Sigmoid colon (tissue), 7 donors: ENCODE results near the gene FBXO45. TPM values are rescaled to one million over a fixed set of nuclear protein-coding genes. Genes with fewer than 3 reads are reported as not detected.

Experiments
- DNase-seq: peaks from one replicate; pipeline ENCODE4 v3.0.0-alpha.2; 2019
- H3K27ac ChIP-seq, 4 donors: fragments of 200-600 bp; sonication (generic); one replicate each; pipeline ENCODE4 v1.5.1; 2016 to 2019; ENCODE audit warnings: mild to moderate bottlenecking in 1 of 4
- H3K27me3 ChIP-seq, 3 donors: fragments of 200-600 bp; sonication (generic); one replicate each; pipeline ENCODE4 v1.5.1; 2019; ENCODE audit warnings: mild to moderate bottlenecking in 1 of 3
- H3K36me3 ChIP-seq, 4 donors: fragments of 200-600 bp; sonication (generic); one replicate each; pipeline ENCODE4 v1.5.1; 2016 to 2019
- H3K4me1 ChIP-seq, 4 donors: fragments of 200-600 bp; sonication (generic); one replicate each; pipeline ENCODE4 v1.5.1; 2017 to 2019
- H3K4me3 ChIP-seq, 4 donors: fragments of 200-600 bp; sonication (generic); one replicate each; pipeline ENCODE4 v1.5.1; 2017 to 2019; ENCODE audit warnings: mild to moderate bottlenecking in 2 of 4, moderate library complexity in 1 of 4
- H3K9me3 ChIP-seq, 4 donors: fragments of 200-600 bp in 3 of 4; sonication (generic) in 3 of 4; one replicate each; pipeline versions ENCODE4 v1.5.1 to v1.6.1; 2013 to 2019
- CTCF ChIP-seq, 4 experiments: fragments of 450-650 bp in 3 of 4; fragments of 200-600 bp in 1 of 4; IDR thresholded peaks; one replicate each; pipeline ENCODE4 v1.5.1; 2016 to 2019; ENCODE audit warnings: antibody characterized with exemption in 4 of 4, mild to moderate bottlenecking in 3 of 4, moderate library complexity in 2 of 4
- EP300 ChIP-seq, 4 donors: sonication (generic); formaldehyde crosslinking; IDR thresholded peaks; one replicate each; pipeline ENCODE4 v1.6.1; 2017; ENCODE audit warnings: antibody characterized with exemption in 4 of 4
- POLR2A ChIP-seq, 2 donors: fragments of 450-650 bp; IDR thresholded peaks; one replicate each; pipeline ENCODE4 v1.6.1; 2016; ENCODE audit warnings: antibody characterized with exemption in 2 of 2, mild to moderate bottlenecking in 2 of 2, moderate library complexity in 2 of 2
- POLR2AphosphoS5 ChIP-seq, 4 donors: sonication (generic); formaldehyde crosslinking; IDR thresholded peaks; one replicate each; pipeline ENCODE4 v1.6.1; 2017; ENCODE audit warnings: antibody characterized with exemption in 4 of 4
- WGBS, 2 donors: extraction: QIAGEN DNeasy Blood & Tissue Kit; methylation state at CpG; one replicate each; pipeline ENCODE4 v1.1.7; 2013; 5-methylcytosine and 5-hydroxymethylcytosine counted together
- intact Hi-C: fragments of 100-400 bp; cut with DNase I; formaldehyde crosslinking; loops from one replicate; pipeline ENCODE4 v1.15.1; 2023
- polyA plus RNA-seq, 3 donors: library from polyadenylated mRNA; stranded (reverse); fragments of 200-250 nt; gene quantifications; one replicate each; pipeline ENCODE4 v1.2.3, GENCODE V29; 2013
- total RNA-seq, 4 donors: library from RNA; depleted of rRNA; stranded (reverse); fragments of >200 nt; gene quantifications; one replicate each; pipeline ENCODE4 v1.1.0, GENCODE V29; 2016
- donor health status: healthy with polysubstance abuse.
- donor health status: Bipolar disorder and iron deficiency.
- donor health status: healthy.

Gene FBXO45
- total and polyA plus RNA-seq, 7 donors, result 4.8 to 10.9 (median 6.9) TPM

GRCh38 chr3:196524527-196524926, 43.9 kb upstream of the FBXO45 start:
- 63 to 71% methylated on average over 5 of the region's 5 CpGs for WGBS, 2 donors
- H3K4me1 ChIP-seq, result peaks cover 0 to 7% (median 2%) of the 10 kb centered on the region in 4 donors
- peaks cover 0 to 11% (median 2%) of the 10 kb centered on the region in 4 donors for H3K9me3 ChIP-seq
- H3K27ac ChIP-seq, result no peak overlapping the region
- intact Hi-C loops, result no loop called here
- no peaks in the 10 kb centered on the region for H3K27me3 ChIP-seq
- no peak for DNase-seq
- H3K4me3 ChIP-seq, result no peak overlapping the region
- H3K36me3 ChIP-seq, result no peaks in the 10 kb centered on the region
- no peak for TF ChIP-seq POLR2AphosphoS5 (IDR thresholded peaks at IDR 0.05)
- no peak for TF ChIP-seq CTCF (IDR thresholded peaks at IDR 0.05)

- intact Hi-C loops, result loop anchor here (5.0 kb wide), 1 partner anchor 453 kb away; no protein-coding TSS in a partner anchor
- DNase-seq, result no peak
- Histone ChIP-seq H3K9me3 (peaks cover 0 to 5% (median 0%) of the 10 kb centered on the region in 4 donors), H3K27me3 (no peaks in the 10 kb centered on the region), H3K36me3 (no peaks in the 10 kb centered on the region), H3K27ac (no peak overlapping the region), H3K4me1 (peaks cover 0 to 7% (median 2%) of the 10 kb centered on the region in 4 donors), H3K4me3 (no peak overlapping the region)
- 89 to 91% methylated on average over 4 of the region's 4 CpGs for WGBS, 2 donors
- TF ChIP-seq POLR2A (IDR thresholded peaks at IDR 0.05), result no peak
- no peak for TF ChIP-seq POLR2AphosphoS5 (IDR thresholded peaks at IDR 0.05)
- no peak for TF ChIP-seq EP300 (IDR thresholded peaks at IDR 0.05)
- TF ChIP-seq CTCF (IDR thresholded peaks at IDR 0.05), result no peak
Observed at GRCh38 chr3:196525141-196525540, 43.3 kb upstream of the FBXO45 start.

GRCh38 chr3:196528639-196529233, 39.7 kb upstream of the FBXO45 start:
- peaks cover 0 to 7% (median 2%) of the 10 kb centered on the region in 4 donors for H3K4me1 ChIP-seq
- peak overlapping the region; percentile 25 to 57 (median 44) for H3K4me3 ChIP-seq
- TF ChIP-seq CTCF (IDR thresholded peaks at IDR 0.05) (peak in 3 of 4 experiments; percentile 24 to 78 (median 53)), POLR2A (IDR thresholded peaks at IDR 0.05) (no peak), POLR2AphosphoS5 (IDR thresholded peaks at IDR 0.05) (no peak), EP300 (IDR thresholded peaks at IDR 0.05) (no peak)
- no peaks in the 10 kb centered on the region for H3K9me3 ChIP-seq
- 4 to 23% methylated on average over 52 of the region's 52 CpGs for WGBS, 2 donors
- peak overlapping the region in 3 of 4 donors; percentile 65 to 81 (median 72) for H3K27ac ChIP-seq
- peak; percentile 79 for DNase-seq
- H3K36me3 ChIP-seq, result no peaks in the 10 kb centered on the region
- intact Hi-C loops, result loop anchor here (5.0 kb wide), 1 partner anchor 456 kb away; no protein-coding TSS in a partner anchor
- no peaks in the 10 kb centered on the region for H3K27me3 ChIP-seq

- Histone ChIP-seq H3K4me1 (peaks cover 0 to 7% (median 2%) of the 10 kb centered on the region in 4 donors), H3K36me3 (no peaks in the 10 kb centered on the region), H3K9me3 (no peaks in the 10 kb centered on the region), H3K4me3 (no peak overlapping the region), H3K27ac (no peak overlapping the region), H3K27me3 (no peaks in the 10 kb centered on the region)
- TF ChIP-seq POLR2A (IDR thresholded peaks at IDR 0.05) (no peak), EP300 (IDR thresholded peaks at IDR 0.05) (no peak), POLR2AphosphoS5 (IDR thresholded peaks at IDR 0.05) (no peak), CTCF (IDR thresholded peaks at IDR 0.05) (no peak)
- intact Hi-C loops, result no loop called here
- no peak for DNase-seq
- WGBS, 2 donors, result 82 to 88% methylated on average over 4 of the region's 4 CpGs
Observed at GRCh38 chr3:196531418-196531817, 37.0 kb upstream of the FBXO45 start.
